ENCODE results near the gene HPSE2. TPM values are rescaled to one million over a fixed set of nuclear protein-coding genes. Genes with fewer than 3 reads are reported as not detected.

HPSE2 gene
- total RNA-seq, 2 donors from 2014 or later = 0.18 to 0.74 TPM

DNA sequence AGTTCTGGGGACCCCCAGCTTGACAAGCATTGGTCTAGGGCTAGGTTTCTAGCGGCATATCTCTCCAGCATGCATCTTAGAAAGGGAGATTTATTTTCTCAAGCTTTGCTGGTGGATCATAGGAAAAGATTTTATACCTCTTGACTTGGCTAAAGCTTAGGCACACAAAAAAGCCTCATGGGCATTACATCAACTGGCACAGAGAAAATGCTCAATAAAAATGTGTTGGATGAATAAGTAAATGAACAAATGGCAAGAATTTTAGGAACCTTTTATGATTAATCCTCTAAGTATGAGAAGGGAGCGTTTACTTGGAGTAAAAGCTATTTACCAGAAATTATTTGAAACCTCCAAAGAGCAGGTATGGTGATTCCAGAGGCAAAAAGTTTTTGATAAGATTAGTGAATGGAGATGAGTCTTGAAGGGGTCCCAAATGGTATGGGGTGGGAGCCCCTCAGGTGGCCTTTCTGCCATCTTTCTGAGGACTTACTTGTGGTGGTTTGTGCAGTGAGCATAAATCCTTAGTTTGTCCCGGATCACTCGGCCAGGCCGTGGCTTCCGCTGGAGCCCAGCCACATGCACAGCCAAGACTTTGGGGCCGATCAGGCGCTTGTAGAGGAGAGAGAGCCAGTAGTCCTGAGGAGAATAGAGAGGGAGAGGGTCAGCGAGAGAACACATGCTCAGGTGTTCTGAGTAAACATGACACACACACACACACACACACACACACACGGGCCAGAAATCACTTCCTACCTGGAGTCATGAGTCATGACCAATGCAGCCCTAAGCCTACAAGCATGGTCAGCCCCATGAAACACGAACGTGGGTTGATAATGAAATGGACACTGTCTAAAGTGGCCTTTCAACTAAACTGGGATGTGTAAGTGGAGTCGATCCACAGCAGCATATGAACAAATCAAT lies 745.8 kb downstream of the HPSE2 start:
- ATAC-seq (no peak), DNase-seq (no peak)
- intact Hi-C loops (cut with DNase I) = no loop called here

DNA sequence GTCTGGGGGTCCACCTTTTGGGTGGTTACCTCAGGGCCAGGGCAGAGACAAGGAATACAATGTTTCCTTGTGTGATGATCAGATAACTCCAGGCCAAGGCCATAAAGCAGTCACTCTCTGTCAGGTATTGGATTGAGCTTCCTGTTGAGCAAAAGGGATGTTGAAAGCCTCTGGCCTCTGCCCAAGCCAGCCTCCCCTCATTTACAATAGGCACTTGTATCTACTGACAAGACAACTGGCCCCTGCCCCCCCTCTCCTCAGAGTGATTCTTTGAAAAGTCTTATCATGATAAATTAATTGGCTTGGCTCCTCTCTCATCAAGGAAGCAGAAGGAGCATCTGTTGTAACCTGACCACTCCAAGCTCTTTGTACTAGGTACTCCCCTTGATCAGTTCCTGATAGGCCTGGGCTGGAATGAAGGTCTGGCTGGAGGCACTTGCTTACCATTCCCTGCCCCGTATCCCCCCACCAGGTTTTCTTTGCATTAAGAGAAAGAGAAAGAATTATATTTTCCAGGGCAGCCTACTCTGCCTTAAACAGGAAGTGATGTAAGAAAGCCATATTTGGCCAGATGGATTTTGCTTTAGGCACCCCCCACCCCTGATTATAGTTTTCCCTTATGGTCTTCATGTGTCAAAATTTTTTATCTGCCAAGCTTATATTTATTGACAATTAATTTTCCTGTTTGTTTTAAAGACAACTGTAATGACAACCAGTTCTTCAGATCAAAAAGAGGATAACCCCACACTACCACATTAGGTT lies 746.8 kb downstream of the HPSE2 start:
- intact Hi-C loops (cut with DNase I) = no loop called here
- DNase-seq (no peak), ATAC-seq (no peak)

GRCh38 chr10:98487649-98488048 lies 748.0 kb downstream of the HPSE2 start:
- intact Hi-C loops (cut with DNase I) = no loop called here
- ATAC-seq = no peak
- no peak for DNase-seq

- DNase-seq = no peak
- intact Hi-C loops (cut with DNase I) = no loop called here
- ATAC-seq = no peak
Observed at GRCh38 chr10:98486421-98486820, 749.2 kb downstream of the HPSE2 start.

GRCh38 chr10:98485959-98486358 lies 749.7 kb downstream of the HPSE2 start:
- ATAC-seq (no peak), DNase-seq (no peak)
- intact Hi-C loops (cut with DNase I) = no loop called here

DNA sequence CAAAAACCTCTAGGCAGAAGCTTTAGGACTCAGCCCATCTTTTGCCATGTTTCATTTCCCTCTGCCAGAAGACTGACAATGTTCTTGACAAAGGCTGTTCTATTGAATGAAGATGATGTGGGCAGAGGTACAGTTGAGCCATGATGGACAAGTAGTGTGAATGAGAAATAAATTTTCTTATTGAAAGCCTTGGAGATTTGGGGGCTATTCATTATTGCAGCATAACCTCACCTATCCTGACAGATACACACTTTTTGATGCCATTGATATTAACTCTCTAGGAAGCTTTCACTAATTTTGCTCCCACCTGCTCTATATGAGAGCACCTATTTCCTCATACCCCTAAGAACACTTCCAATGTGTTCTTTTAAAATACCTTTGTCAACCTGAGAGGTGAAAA lies 752.0 kb downstream of the HPSE2 start:
- intact Hi-C loops (cut with DNase I) = no loop called here
- DNase-seq (no peak), ATAC-seq (no peak)

- ATAC-seq (no peak), DNase-seq (no peak)
- intact Hi-C loops (cut with DNase I) = no loop called here
Observed at GRCh38 chr10:98482096-98482495, 753.6 kb downstream of the HPSE2 start.

- DNase-seq = no peak
- intact Hi-C loops (cut with DNase I) = no loop called here
- no peak for ATAC-seq
Observed at GRCh38 chr10:98481404-98481945, 754.2 kb downstream of the HPSE2 start.

DNA sequence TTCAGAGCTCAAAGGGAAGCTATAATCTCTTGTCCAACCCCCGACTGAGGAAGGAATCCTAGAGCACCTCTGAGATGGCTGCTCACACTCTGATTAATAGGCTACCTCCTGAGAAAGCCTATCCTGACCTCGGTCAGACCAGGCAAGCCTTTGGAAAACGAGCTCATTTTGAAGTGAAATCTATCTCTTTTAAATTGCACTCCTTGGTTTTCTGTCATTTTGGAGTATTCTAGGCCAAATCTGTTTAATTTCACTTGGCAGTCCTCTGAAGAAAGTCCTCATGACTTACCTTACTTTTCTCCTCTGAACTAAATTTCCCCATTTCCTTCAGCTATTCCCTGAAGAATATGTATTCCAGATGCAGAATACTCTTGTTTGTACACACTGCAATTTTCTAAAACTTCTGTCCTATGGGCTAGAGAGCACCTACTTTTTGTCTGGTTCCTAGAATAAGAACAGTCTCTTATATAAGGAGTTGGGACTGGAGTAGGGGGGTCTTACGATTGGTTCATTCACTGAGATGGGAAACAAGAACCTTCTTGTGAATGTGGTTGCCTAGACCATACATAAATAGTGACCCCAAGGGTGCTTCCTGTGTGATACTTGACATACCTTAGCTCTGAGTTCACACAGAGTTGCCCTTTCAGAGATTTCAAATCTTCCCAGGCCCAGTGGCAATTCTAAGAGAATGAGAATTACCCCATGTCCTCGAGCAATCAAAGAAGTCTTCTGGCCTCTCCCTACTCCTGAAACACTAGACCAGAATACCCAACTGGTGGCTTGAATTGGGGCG lies 757.0 kb downstream of the HPSE2 start:
- intact Hi-C loops (cut with DNase I) = no loop called here
- ATAC-seq = no peak
- no peak for DNase-seq

DNA sequence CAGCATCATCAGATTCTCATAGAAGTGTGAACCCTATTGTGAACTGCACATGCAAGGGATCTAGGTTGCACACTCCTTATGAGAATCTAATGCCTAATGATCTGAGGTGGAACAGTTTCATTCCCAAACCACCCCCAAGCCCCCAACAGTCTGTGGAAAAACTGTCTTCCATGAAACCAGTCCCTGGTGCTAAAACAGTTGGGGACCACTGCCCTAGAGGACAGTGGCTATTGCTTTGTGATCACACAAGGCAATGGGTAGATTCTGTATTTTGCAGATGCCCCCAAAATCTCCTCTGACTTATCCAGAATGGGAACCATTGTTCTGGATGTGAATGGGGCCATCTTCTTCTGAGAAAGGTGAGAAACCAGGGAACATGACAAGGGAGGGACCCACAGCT lies 757.8 kb downstream of the HPSE2 start:
- DNase-seq = no peak
- intact Hi-C loops (cut with DNase I) = no loop called here
- ATAC-seq = no peak

GRCh38 chr10:98474628-98475027 lies 761.0 kb downstream of the HPSE2 start:
- intact Hi-C loops (cut with DNase I) = no loop called here
- ATAC-seq = no peak
- DNase-seq = no peak

- intact Hi-C loops (cut with DNase I) = no loop called here
- ATAC-seq (no peak), DNase-seq (no peak)
Observed at GRCh38 chr10:98472196-98472595, 763.5 kb downstream of the HPSE2 start.

DNA sequence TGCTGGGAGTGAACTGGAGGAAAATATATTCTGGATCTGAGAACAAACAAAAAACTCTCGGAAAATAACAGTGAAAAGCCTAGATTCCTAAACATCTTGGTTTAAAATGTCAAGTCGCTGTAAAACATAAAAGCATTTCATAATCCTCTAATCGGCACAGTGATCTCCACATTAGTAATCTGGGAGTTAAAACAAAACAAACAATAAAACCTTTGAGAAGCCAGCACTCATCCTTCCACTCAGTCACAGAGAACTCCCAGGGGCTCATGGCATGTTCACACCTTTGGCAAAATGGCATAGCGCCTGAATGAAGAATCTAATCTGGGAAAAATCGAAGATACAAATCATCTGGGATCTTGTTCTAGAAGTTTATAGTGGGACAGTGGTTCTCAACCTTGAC lies 764.8 kb downstream of the HPSE2 start:
- intact Hi-C loops (cut with DNase I) = no loop called here
- ATAC-seq (no peak), DNase-seq (no peak)

DNA sequence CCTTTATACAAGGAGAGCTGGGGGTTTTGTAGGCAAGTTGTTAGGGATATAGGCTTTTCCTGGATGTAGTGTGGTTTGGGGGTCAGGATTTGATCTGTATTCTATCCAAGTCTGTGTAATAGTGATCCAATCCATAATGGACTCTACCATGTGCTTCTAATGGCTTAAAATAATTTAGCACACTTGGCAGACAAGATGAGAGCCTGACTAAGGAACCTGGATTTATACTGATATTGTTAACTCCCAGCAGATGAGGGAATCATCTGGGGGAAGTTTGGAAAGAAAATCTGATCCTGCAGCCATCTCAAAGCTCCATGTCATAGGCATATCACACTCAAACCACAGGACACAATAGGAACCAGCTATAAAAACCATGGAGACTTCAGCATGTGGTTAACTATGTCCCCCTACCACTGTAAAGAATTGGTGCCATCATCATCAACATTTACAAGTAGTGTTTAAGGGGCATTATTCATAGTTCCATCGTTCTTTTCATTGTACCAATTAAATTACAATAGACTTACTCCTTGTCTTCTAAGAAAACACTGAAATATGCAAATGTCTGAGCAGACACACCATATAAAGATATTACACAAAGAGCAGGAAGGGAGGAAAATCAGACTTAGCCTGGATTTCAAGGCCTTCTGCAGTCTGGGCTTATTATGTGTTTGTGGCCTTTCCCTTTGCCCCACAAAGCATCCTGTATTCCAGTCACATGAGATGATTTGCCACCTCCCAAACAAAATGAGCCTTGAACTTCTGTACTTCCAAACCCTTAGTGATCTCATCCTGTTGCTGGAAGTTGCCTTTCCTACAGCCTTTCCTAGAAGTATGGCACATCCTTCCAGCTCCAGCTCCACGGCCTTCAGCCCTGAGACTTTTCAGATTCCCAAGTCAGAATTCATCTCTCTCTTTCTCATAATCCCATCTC lies 766.4 kb downstream of the HPSE2 start:
- intact Hi-C loops (cut with DNase I) = loop anchor here (5.0 to 10.0 kb wide), 5 partner anchors 193 to 1146 kb away; partner anchors contain the start of gene GOT1 (in 1 of the 2)
- ATAC-seq (no peak), DNase-seq (no peak)

DNA sequence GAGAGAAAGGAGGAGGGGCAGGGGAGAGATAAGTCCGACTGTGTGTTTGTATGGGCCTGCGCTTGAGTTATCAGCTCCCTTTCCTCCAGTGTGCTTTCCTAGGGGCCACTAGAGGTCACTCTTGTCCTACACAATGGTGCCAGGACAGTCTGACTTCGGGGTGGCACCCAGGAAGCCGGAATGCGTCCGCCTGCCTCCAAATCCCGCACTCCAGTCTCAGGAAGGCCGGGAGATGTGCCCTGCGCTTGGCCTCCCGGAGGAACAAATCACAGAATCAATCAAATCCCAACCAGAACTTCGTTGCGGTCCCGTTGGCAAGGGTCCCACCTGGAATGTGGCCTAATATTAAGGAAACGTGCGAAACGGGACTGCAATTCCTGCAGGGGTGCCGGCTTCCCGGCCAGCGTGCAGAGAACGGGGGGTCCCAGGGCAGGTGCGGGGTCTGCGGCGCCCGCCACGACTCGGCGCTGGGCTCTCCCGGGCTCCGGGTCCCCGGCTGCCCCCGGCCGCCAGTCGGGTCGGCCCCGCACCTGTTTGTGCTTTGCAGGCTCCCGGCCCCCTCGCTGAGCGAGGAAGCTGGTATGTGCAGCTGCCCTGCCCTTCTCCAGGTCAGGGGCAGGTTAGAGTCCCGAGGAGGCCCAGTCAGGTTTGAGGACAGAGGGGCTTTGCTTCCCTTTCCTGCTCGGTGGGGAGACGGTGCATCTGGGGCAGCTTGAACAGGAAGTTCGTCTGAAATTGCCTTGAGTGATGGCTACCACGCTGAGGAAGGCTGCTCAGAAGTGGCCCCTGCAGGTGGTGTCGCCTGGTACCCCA lies 767.9 kb downstream of the HPSE2 start:
- DNase-seq (peak; percentile 70), ATAC-seq (peak; percentile 96)
- intact Hi-C loops (cut with DNase I) = loop anchor here (2.0 to 10.0 kb wide), 6 partner anchors 195 to 1147 kb away; partner anchors contain the start of gene GOT1 (in 1 of the 2)

GRCh38 chr10:98466861-98467505 lies 768.7 kb downstream of the HPSE2 start:
- no peak for DNase-seq
- peak in 1 of 2 donors; percentile 5 for ATAC-seq
- intact Hi-C loops (cut with DNase I) = loop anchor here (2.0 to 10.0 kb wide), 6 partner anchors 195 to 1148 kb away; partner anchors contain the start of gene GOT1 (in 1 of the 2)

DNA sequence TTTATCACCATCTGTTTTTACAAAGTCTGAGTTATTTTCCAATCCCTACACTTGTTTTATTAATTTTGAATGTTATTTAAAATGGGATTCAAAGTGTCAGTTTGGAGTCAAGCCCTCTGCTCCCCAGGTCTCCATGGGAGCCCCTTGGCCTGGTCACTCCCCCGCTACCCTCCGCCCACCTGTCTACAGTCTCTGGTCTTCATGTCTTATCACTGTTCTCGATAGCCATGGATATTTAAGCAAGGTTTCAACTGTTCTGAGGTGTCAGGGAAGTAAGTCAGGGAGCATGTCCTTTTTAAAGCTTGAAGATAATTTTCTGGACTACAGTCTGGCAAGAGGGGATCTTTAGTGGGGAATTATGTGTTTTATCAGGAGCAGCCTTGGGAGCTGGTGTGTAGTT lies 769.8 kb downstream of the HPSE2 start:
- DNase-seq (no peak), ATAC-seq (peak in 1 of 2 donors; percentile 31)
- intact Hi-C loops (cut with DNase I) = loop anchor here (2.0 to 10.0 kb wide), 6 partner anchors 196 to 1149 kb away; partner anchors contain the start of gene GOT1 (in 1 of the 2)

Measured in left cardiac atrium (tissue), 4 donors.